Activated T-helper 1 cell treated with anti-CD3 and anti-CD28 coated beads, Interleukin-2, amount 50 U/mL, for 16 hours (primary cell): ENCODE measurements around the gene SEBOX.

Experiments used
- DNase-seq, 2 donors: peaks; one replicate each; pipeline ENCODE4 v3.0.0-alpha.2; 2020; ENCODE audit warnings: low read depth in 1 of 2, low spot score in 1 of 2

The SEBOX gene

GRCh38 chr17:28368915-28369683 is 4.1 kb upstream of the SEBOX start:
- DNase-seq: no peak

DNA sequence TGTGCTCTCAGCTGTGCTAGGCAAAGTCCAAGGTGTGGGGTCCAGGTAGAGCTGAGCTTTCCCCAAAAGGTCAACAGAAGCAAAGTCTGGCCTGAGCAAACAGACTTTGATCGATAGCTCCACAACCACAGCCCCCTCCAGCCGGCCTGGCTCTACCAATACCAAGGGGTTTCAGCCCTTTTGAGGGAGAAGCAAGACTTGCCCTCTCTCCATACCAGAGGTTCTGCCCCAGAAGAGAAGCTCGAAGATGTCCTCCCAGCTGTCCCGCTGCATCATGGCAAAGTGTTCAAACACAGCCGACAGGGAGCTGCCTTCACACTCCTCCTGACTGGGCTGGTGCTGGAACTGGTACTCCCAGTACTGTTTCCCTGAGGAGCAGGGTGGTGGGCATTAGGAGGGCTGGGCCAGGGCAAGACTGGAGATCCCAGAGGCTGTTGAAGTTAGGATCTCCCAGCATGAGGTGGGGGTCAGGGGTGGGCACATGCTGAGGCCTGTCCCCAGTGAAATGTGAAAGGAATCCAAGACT is 3.4 kb upstream of the SEBOX start:
- DNase-seq: no peak

GRCh38 chr17:28367641-28368305 is 2.8 kb upstream of the SEBOX start:
- DNase-seq: no peak

DNA sequence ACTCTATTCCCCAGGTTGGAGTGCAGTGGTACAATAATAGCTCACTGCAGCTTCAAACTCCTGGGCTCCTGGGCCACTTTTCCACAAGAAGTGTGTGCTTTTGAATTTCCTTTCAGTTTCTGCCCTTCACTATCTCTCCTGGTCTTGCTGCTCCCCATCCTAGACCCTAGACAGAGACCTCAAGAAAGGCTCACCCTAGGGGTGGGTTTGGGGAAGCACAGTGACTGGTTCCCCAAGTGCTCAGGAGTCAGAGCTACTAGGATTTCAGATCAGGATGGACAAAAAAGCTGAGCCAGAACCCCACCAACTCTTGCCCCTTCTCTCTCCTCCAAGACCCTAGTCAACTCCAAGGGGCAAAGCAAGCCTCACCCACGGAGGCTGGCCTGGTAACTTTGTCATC is 1.6 kb upstream of the SEBOX start:
- no peak for DNase-seq

DNA sequence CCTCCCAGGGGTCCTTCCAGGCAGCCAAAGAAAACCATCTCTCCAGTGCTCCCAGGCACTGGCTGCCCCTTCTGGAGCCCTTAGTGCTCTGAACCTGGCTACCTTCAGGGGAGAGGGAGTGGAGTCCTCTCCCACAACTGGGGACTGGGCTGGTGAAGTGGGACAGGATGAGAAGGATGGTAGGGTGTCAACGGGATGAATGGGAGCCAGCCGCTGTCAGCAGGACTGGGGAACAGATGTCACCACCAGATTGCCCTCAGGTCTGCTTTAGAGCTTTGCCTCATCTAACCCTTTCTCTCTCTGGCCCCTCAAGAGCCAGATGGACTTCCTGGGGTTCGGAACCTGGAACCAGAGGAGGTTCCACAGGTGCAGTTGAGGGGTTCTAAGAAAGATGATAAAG is 488 bp upstream of the SEBOX start:
- no peak for DNase-seq

DNA sequence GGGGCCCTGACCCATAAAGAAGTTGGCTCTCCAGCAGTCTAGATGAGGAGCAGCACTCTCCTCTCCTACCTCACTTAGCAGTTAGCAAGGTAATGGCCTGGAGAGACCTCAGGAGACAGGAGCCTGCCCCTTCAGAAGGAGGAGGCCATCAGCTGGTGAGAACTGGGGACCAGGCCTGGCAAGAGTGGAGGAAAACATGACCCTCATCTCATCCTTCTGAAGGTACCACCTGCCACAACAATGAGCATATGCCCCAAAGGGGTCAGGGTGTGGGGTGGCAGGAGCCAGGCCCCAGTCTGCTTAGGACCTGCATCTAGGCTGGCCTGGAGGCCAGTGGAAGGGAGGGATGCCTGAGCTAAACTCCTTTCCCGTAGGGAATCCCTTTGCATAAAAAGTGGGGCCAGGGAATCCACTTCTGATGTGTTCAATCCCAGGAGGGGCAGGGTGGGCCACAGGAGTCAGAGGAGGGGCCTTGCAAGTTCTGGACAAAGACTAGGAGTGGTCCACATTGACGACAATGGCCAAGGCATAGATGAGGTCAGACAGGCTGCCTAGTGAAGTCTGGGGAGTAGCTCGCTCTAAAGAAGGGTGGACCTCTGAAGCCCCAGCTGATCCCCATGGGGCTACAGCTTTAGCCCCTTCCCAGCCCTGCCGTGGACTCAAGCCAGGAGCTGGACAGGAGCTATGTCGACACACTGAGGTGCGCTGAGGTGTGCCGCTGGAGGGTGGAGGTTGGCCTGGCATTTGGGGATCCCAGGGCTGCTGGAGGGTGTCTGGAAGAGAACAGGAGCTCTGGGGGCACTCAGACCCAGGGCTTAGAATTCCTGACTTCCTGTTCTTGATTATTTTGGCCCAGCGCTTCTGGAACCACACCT is 986 bp downstream of the SEBOX start:
- no peak for DNase-seq

DNA sequence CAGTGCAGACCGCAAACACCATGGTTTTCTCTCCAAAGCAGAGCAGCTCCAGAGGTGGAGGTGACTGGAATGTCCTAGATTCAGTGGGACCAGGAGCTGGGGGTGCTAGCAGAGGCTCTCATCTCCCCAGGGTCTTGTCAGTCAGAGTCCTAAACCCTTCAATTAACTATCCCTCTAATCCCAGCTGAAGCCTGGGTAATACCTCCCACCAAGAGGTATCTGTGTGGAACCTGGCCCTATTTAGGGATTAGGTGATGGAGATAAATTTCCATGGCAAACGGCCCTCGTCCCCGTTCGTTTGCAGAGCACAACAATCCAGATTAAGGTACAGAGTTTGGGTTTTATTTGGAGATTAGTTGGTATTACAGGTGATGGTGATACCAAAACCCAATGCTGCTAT is 1.8 kb downstream of the SEBOX start:
- DNase-seq: no peak

DNA sequence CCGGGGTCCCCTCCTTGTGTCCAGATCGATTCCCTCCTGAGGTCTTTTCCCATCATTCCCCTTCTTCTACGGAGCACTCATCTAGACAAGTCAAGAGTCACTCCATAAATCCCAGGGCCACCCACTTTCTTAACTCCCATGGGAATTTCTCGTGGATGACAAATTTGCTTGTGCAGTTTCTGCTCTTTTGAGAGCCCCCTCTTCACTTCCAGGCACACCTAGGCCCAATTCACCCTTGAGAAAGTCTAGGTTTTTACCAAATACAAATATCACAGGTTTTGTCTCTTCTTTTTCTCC is 7.2 kb downstream of the SEBOX start:
- no peak for DNase-seq

DNA sequence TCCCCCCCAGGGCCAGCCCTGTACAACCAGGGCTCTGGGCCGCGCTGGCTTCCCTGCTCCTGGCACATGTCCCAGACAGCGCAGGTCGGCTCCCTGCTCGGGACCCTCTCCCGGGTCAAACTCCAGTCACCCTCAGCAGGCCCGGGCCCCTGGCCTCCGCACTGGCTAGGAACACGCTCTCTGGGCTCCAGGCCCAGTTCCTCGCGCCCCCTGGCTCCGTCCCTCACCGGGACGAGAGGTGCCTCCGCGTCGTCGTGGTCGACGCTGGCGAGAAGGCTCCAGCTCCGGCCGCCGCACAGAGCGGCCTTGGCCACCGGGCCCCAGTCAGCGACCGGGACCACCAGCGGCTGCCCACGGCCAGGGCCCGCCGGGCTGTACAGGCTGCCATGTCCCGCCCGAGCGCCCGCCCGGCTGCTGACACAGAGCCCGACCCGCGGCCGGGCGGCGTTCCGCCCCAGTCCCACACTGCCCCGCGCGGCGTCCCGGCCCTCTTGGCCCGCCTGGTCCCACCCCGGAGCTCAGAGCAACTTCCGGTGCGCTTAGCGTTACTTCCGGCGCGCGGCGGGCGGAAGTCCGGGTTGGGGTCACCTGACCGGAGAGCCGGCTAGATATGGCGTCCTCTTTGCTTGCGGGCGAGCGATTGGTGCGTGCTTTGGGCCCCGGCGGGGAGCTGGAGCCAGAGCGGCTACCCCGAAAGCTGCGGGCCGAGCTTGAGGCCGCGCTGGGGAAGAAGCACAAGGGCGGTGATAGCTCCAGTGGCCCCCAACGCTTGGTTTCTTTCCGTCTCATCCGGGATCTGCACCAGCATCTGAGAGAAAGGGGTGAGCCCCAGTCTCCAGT is 7.7 kb downstream of the SEBOX start, which contains the start of gene POLDIP2:
Gene POLDIP2 (minus strand): TSS at position 467 of the 840 bp plus-strand sequence. CDS start 79 bp downstream, at position 388.
- DNase-seq: peak; percentile 91 to 96

GRCh38 chr17:28350271-28350670 is 14.7 kb downstream of the SEBOX start:
- DNase-seq: no peak

DNA sequence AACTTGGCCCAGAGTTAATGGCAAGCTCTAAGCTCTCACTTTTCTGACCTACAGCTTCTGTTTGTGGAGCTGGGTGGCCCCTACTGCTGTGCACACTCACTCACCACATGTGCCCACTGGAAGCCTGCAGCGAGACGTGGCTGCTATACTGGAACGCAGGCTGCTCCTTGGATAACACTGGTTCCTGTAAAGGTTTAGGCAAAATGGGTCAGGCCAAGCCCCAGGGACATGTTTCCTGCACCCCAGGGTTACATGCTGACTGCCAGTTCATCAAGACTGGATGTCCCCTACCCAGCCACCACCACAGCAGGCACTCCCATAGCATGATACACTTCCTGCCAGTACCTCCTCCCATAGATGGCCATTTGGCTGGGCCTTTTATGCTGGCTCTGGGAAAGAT is 16.0 kb downstream of the SEBOX start:
- DNase-seq: no peak

- DNase-seq: no peak
These were observed 17.6 kb downstream of the SEBOX start for GRCh38 chr17:28347261-28347891.

DNA sequence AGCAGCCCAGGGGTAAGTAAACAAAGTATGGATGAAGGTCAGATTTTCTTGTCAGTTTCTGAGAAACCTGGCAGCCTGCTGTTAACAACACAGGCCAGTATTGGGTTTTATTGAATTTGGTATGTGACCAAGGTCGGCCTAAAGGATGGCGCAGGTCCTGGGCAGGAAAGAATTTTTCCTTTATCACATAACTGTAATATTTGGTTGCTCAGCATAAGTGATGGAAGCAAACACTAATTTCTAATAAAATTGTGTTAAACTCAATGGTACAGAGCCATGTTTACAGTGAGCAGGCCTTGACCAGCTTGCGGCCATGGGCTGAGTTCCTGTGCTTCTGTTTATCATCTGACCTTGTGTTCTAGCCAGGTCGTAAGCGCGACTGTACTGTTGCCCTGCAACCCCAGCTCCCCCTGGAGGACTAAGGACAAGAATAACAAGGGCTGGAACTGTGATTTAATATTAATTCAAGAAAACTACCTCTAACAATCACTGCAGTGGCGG is 18.2 kb downstream of the SEBOX start:
- DNase-seq: no peak

GRCh38 chr17:28346199-28346580 is 18.8 kb downstream of the SEBOX start:
- DNase-seq: no peak

GRCh38 chr17:28345419-28346198 is 19.4 kb downstream of the SEBOX start:
- DNase-seq: no peak

GRCh38 chr17:28344435-28344901 is 20.5 kb downstream of the SEBOX start:
- no peak for DNase-seq

GRCh38 chr17:28344011-28344410 is 21.0 kb downstream of the SEBOX start:
- no peak for DNase-seq

GRCh38 chr17:28343491-28343932 is 21.5 kb downstream of the SEBOX start:
- DNase-seq: no peak

GRCh38 chr17:28342313-28342712 is 22.7 kb downstream of the SEBOX start:
- no peak for DNase-seq
